Prostate gland (tissue), 2 donors: Measurements from ENCODE around the gene PARP14.

Experiments used
- POLR2AphosphoS5 ChIP-seq: sonication (generic); formaldehyde crosslinking; IDR thresholded peaks from one replicate; pipeline ENCODE4 v1.6.1; 2017; ENCODE audit warnings: antibody characterized with exemption
- TF ChIP-seq, protein P1 (sequence below), 4 experiments: fragments of 200-600 bp in 2 of 4; fragments of 450-650 bp in 2 of 4; sonication (generic) in 2 of 4; IDR thresholded peaks; 1 replicate in 3 of 4; 2 replicates in 1 of 4; pipeline ENCODE4 v1.5.1; 2016 to 2019; ENCODE audit warnings: antibody characterized with exemption in 4 of 4, mild to moderate bottlenecking in 2 of 4, moderate library complexity in 2 of 4

GRCh38 chr3:122662505-122662904 is 18.1 kb upstream of the PARP14 start:
- TF ChIP-seq, protein P1, sequence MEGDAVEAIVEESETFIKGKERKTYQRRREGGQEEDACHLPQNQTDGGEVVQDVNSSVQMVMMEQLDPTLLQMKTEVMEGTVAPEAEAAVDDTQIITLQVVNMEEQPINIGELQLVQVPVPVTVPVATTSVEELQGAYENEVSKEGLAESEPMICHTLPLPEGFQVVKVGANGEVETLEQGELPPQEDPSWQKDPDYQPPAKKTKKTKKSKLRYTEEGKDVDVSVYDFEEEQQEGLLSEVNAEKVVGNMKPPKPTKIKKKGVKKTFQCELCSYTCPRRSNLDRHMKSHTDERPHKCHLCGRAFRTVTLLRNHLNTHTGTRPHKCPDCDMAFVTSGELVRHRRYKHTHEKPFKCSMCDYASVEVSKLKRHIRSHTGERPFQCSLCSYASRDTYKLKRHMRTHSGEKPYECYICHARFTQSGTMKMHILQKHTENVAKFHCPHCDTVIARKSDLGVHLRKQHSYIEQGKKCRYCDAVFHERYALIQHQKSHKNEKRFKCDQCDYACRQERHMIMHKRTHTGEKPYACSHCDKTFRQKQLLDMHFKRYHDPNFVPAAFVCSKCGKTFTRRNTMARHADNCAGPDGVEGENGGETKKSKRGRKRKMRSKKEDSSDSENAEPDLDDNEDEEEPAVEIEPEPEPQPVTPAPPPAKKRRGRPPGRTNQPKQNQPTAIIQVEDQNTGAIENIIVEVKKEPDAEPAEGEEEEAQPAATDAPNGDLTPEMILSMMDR (IDR thresholded peaks at IDR 0.05) = no peak
- no peak for TF ChIP-seq POLR2AphosphoS5
